ENCODE measurements around the gene KAT6B. TPM values are rescaled to one million over a fixed set of nuclear protein-coding genes. Genes with fewer than 3 reads are reported as not detected.

The KAT6B gene
- total and polyA plus RNA-seq, 2 donors (not counting 1 experiment from before 2014, with no cell fraction given) = 8.6 to 111 TPM

GRCh38 chr10:74846958-74847357, 20.6 kb downstream of the KAT6B start:
- H3K27me3 Mint-ChIP-seq = no peaks in the 10 kb centered on the region
- no peaks in the 10 kb centered on the region for H3K4me1 ChIP-seq (ENCODE audit: control insufficient read depth in 2 of 2, insufficient read depth in 2 of 2, low read length in 2 of 2)
- H4K20me1 ChIP-seq (ENCODE audit: control insufficient read depth, insufficient read depth, low read length, poor library complexity, severe bottlenecking) = no peaks in the 10 kb centered on the region
- no peak for TF ChIP-seq CTCF (IDR thresholded peaks at IDR 0.05)
- TF ChIP-seq EZH2 (IDR thresholded peaks at IDR 0.05; ENCODE audit: borderline replicate concordance, insufficient read depth, low read depth, low read length, poor library complexity, severe bottlenecking) = no peak
- H3K79me2 ChIP-seq (ENCODE audit: control insufficient read depth, insufficient read depth, low read length) = peaks cover 55% of the 10 kb centered on the region
- H3K4me3 ChIP-seq (ENCODE audit: control extremely low read depth in 1 of 5, extremely low read depth in 1 of 5, insufficient read depth in 1 of 5, low read depth in 2 of 5, low read length in 4 of 5) = no peak overlapping the region
- ATAC-seq (ENCODE audit: low read depth) (no peak), DNase-seq (no peak)
- H3K4me2 ChIP-seq (replicated peaks; ENCODE audit: low read depth, low read length, poor library complexity, severe bottlenecking) = no peak overlapping the region
- no peak overlapping the region for H3K9ac ChIP-seq (ENCODE audit: low read length)
- no peaks in the 10 kb centered on the region for H3K9me3 ChIP-seq (ENCODE audit: control extremely low read depth in 1 of 3, control insufficient read depth in 2 of 3, insufficient read depth in 1 of 3, low read length in 2 of 3)
- no peaks in the 10 kb centered on the region for H3K9me3 Mint-ChIP-seq (ENCODE audit: insufficient read depth)
- no CpG with 5 or more reads among the region's 2 CpGs for WGBS (ENCODE audit: insufficient coverage)
- no peaks in the 10 kb centered on the region for H3K27me3 ChIP-seq (replicated peaks in 1 of 4; ENCODE audit: control extremely low read depth in 1 of 4, control insufficient read depth in 3 of 4, insufficient read depth in 4 of 4, low read length in 3 of 4)
- H3K4me3 Mint-ChIP-seq = no peak overlapping the region
- no peak overlapping the region for H2AFZ ChIP-seq (ENCODE audit: insufficient read depth, low read depth, low read length, poor library complexity, severe bottlenecking)
- peaks cover 2 to 12% of the 10 kb centered on the region in 2 experiments for H3K36me3 ChIP-seq (replicated peaks in 1 of 2; ENCODE audit: control extremely low read depth in 1 of 2, control insufficient read depth in 1 of 2, extremely low read depth in 1 of 2, insufficient read depth in 2 of 2, low read length in 1 of 2)
- intact Hi-C loops (cut with micrococcal nuclease) = no loop called here
- H3K27ac Mint-ChIP-seq = no peak overlapping the region
- H3K27ac ChIP-seq (ENCODE audit: low read length in 2 of 2) = no peak overlapping the region
- ChIA-PET CTCF (no interaction called here), POLR2A (no interaction called here)
- H3K4me1 Mint-ChIP-seq = peaks cover 16% of the 10 kb centered on the region

GRCh38 chr10:74851831-74852230, 25.4 kb downstream of the KAT6B start:
- intact Hi-C loops (cut with micrococcal nuclease) = loop anchor here (10.0 kb wide), 3 partner anchors 123 to 383 kb away; partner anchors contain the start of gene COMTD1
- H3K79me2 ChIP-seq (ENCODE audit: control insufficient read depth, insufficient read depth, low read length) = peaks cover 81% of the 10 kb centered on the region
- H3K4me1 Mint-ChIP-seq = peaks cover 39% of the 10 kb centered on the region
- no peak overlapping the region for H2AFZ ChIP-seq (ENCODE audit: insufficient read depth, low read depth, low read length, poor library complexity, severe bottlenecking)
- H3K9me3 Mint-ChIP-seq (ENCODE audit: insufficient read depth) = no peaks in the 10 kb centered on the region
- no peak overlapping the region for H3K4me2 ChIP-seq (replicated peaks; ENCODE audit: low read depth, low read length, poor library complexity, severe bottlenecking)
- H3K4me3 ChIP-seq (ENCODE audit: control extremely low read depth in 1 of 5, extremely low read depth in 1 of 5, insufficient read depth in 1 of 5, low read depth in 2 of 5, low read length in 4 of 5) = no peak overlapping the region
- DNase-seq (no peak), ATAC-seq (ENCODE audit: low read depth) (no peak)
- H4K20me1 ChIP-seq (ENCODE audit: control insufficient read depth, insufficient read depth, low read length, poor library complexity, severe bottlenecking) = no peaks in the 10 kb centered on the region
- no peaks in the 10 kb centered on the region for H3K27me3 ChIP-seq (replicated peaks in 1 of 4; ENCODE audit: control extremely low read depth in 1 of 4, control insufficient read depth in 3 of 4, insufficient read depth in 4 of 4, low read length in 3 of 4)
- ChIA-PET POLR2A (interaction anchor here (1.2 kb wide), 1 partner anchor 26 kb away, joined by 5 read pairs; no protein-coding TSS in a partner anchor), CTCF (no interaction called here)
- TF ChIP-seq CTCF (IDR thresholded peaks at IDR 0.05) (no peak), EZH2 (IDR thresholded peaks at IDR 0.05; ENCODE audit: borderline replicate concordance, insufficient read depth, low read depth, low read length, poor library complexity, severe bottlenecking) (no peak)
- H3K9ac ChIP-seq (ENCODE audit: low read length) = no peak overlapping the region
- peak overlapping the region; percentile 63 for H3K4me3 Mint-ChIP-seq
- peaks cover 28 to 31% of the 10 kb centered on the region in 2 donors for H3K4me1 ChIP-seq (ENCODE audit: control insufficient read depth in 2 of 2, insufficient read depth in 2 of 2, low read length in 2 of 2)
- peak overlapping the region; percentile 95 for H3K27ac Mint-ChIP-seq
- no peaks in the 10 kb centered on the region for H3K9me3 ChIP-seq (ENCODE audit: control extremely low read depth in 1 of 3, control insufficient read depth in 2 of 3, insufficient read depth in 1 of 3, low read length in 2 of 3)
- peak overlapping the region in 1 of 2 donors; percentile 59 for H3K27ac ChIP-seq (ENCODE audit: low read length in 2 of 2)
- no peaks in the 10 kb centered on the region for H3K27me3 Mint-ChIP-seq
- no peaks in the 10 kb centered on the region for H3K36me3 ChIP-seq (replicated peaks in 1 of 2; ENCODE audit: control extremely low read depth in 1 of 2, control insufficient read depth in 1 of 2, extremely low read depth in 1 of 2, insufficient read depth in 2 of 2, low read length in 1 of 2)
